T-helper 1 cell treated with Interleukin-12 subunit alpha and Interleukin-12 subunit beta and Interleukin-4 antibody, amounts not matched to agents 30 μg/mL and 1 μg/mL, for 36 hours (primary cell): ENCODE results near the gene CMTR2.

ENCODE experiments used
- H3K27ac Mint-ChIP-seq: one replicate; pipeline ENCODE4 v1.8.0; 2021; ENCODE audit warnings: mild to moderate bottlenecking, mixed read lengths
- H3K27me3 Mint-ChIP-seq: one replicate; pipeline ENCODE4 v1.8.0; 2021; ENCODE audit warnings: low read depth, mixed read lengths
- H3K36me3 Mint-ChIP-seq: one replicate; pipeline ENCODE4 v1.8.0; 2021; ENCODE audit warnings: low read depth, mixed read lengths
- H3K4me1 Mint-ChIP-seq: one replicate; pipeline ENCODE4 v1.8.0; 2021; ENCODE audit warnings: low read depth, mixed read lengths
- H3K4me3 Mint-ChIP-seq: one replicate; pipeline ENCODE4 v1.8.0; 2021; ENCODE audit warnings: mild to moderate bottlenecking, moderate library complexity, mixed read lengths
- H3K9me3 Mint-ChIP-seq: one replicate; pipeline ENCODE4 v1.8.0; 2021; ENCODE audit warnings: mixed read lengths

The CMTR2 gene

DNA sequence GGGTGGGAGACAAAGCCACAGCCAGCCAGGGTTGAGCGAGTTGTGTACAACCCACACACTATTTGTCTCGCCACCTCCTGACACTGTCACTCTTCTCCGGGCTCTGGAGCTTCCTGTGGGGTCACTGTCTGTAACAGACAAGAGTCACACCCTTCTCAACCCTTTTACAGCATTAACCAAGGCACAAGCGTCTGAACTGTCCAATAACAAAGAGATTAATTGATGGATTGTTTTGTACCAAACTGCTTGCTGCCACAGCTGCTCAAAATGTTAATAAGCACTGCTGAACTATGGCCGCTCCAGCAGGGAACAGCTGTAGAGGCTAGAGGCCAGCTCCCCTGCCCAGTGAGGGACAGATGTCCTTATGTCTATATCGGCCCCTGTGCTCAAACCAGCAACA, 33.5 kb downstream of the CMTR2 start:
- no peak overlapping the region for H3K27ac Mint-ChIP-seq
- no peaks in the 10 kb centered on the region for H3K9me3 Mint-ChIP-seq
- peaks cover 26% of the 10 kb centered on the region for H3K27me3 Mint-ChIP-seq
- H3K4me3 Mint-ChIP-seq, result no peak overlapping the region
- H3K4me1 Mint-ChIP-seq, result peaks cover 3% of the 10 kb centered on the region
- H3K36me3 Mint-ChIP-seq, result no peaks in the 10 kb centered on the region

GRCh38 chr16:71254832-71255525, 34.2 kb downstream of the CMTR2 start:
- Mint-ChIP-seq H3K4me1 (peaks cover 3% of the 10 kb centered on the region), H3K27ac (no peak overlapping the region), H3K36me3 (no peaks in the 10 kb centered on the region), H3K9me3 (no peaks in the 10 kb centered on the region), H3K4me3 (no peak overlapping the region), H3K27me3 (peaks cover 20% of the 10 kb centered on the region)

DNA sequence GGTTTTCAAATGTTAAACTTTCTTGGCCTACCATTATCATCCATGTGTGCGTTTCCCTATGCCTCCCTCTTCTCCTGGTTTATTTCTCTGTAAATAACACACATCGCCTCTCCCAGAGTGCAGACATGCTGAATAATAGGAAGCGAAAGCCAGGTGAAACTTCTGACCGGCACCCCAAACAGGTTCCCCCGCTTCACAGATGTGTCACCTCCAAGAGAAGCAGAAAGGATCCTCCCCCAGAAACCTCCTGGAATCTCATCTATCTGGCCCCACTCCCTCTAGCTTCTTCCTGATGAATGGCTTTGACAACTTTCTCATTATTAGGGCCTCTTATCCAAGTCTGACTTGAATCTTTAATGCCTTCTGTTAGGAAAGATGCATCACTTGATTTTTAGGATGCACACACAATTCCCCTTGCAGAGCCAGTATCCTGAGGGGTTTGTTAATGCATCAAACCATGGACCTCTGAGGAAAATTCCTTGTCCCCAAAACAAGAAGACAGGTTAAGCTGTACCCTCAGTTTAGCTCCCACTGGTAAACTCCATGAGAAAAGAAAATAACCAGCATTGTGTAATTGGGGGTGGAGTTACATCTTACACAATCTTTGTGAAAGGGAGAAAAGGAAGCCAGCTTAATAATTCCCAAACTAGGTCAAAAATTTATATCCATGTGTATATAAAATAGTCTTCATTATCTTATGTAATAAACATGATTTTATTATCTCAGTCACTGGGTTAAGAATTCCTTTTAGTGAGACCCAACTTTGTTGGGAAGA, 38.6 kb downstream of the CMTR2 start:
- no peak overlapping the region for H3K27ac Mint-ChIP-seq
- H3K9me3 Mint-ChIP-seq, result no peaks in the 10 kb centered on the region

DNA sequence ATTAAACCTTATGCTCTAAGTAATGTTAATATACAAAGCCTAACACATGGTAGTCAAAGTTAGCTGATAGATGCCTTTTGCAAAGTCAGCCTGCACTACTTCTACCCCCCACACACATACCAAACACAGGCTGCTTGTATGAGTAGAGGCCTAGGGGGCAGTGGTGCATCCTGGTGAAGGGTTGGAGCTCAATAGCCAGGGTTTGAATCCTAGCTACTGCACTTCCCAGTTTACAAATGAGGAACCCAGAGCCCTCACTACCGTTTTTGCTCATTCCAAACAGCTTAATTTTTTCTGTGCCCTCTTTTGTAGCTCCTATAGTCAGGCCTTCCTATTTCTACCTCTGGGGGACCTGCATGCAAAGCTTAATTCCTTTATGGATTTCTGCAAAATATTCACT, 39.8 kb downstream of the CMTR2 start:
- Mint-ChIP-seq H3K4me3 (no peak overlapping the region), H3K9me3 (no peaks in the 10 kb centered on the region)

More for the DNA sequence above, 38.6 kb downstream of the CMTR2 start:
- no peaks in the 10 kb centered on the region for H3K27me3 Mint-ChIP-seq
- H3K4me1 Mint-ChIP-seq, result no peaks in the 10 kb centered on the region
- H3K36me3 Mint-ChIP-seq, result no peaks in the 10 kb centered on the region
- H3K4me3 Mint-ChIP-seq, result no peak overlapping the region

GRCh38 chr16:71247478-71247877, 41.7 kb downstream of the CMTR2 start:
- no peaks in the 10 kb centered on the region for H3K9me3 Mint-ChIP-seq

More for the DNA sequence above, 39.8 kb downstream of the CMTR2 start:
- no peaks in the 10 kb centered on the region for H3K27me3 Mint-ChIP-seq
- H3K4me1 Mint-ChIP-seq, result no peaks in the 10 kb centered on the region
- H3K36me3 Mint-ChIP-seq, result no peaks in the 10 kb centered on the region
- H3K27ac Mint-ChIP-seq, result no peak overlapping the region

DNA sequence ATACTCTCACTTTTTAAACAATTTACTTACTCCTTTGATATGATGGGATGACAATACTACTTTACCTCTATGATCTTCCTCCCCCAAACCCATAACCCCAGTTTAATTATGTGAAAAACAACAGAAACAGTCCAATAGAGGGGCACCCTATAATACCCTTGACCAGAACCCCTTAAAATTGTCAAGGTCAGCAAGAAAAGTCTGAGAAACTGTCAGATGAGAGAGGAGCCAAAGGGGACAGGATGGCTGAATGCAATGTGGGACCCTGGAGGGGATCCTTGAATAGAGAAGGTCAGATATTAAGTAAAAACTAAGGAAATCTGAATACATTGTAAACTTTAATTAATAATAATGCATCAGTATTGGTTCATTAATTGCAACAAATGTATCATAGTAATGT, 42.9 kb downstream of the CMTR2 start:
- H3K4me1 Mint-ChIP-seq, result no peaks in the 10 kb centered on the region
- H3K36me3 Mint-ChIP-seq, result no peaks in the 10 kb centered on the region
- H3K4me3 Mint-ChIP-seq, result no peak overlapping the region
- peaks cover 6% of the 10 kb centered on the region for H3K27me3 Mint-ChIP-seq
- no peak overlapping the region for H3K27ac Mint-ChIP-seq
- no peaks in the 10 kb centered on the region for H3K9me3 Mint-ChIP-seq

More at GRCh38 chr16:71247478-71247877, 41.7 kb downstream of the CMTR2 start:
- no peak overlapping the region for H3K4me3 Mint-ChIP-seq
- H3K27ac Mint-ChIP-seq, result no peak overlapping the region
- no peaks in the 10 kb centered on the region for H3K27me3 Mint-ChIP-seq
- H3K36me3 Mint-ChIP-seq, result no peaks in the 10 kb centered on the region
- no peaks in the 10 kb centered on the region for H3K4me1 Mint-ChIP-seq

- no peaks in the 10 kb centered on the region for H3K36me3 Mint-ChIP-seq
- no peak overlapping the region for H3K27ac Mint-ChIP-seq
- peaks cover 6% of the 10 kb centered on the region for H3K27me3 Mint-ChIP-seq
- no peak overlapping the region for H3K4me3 Mint-ChIP-seq
- no peaks in the 10 kb centered on the region for H3K4me1 Mint-ChIP-seq
- H3K9me3 Mint-ChIP-seq, result no peaks in the 10 kb centered on the region
These were observed 44.7 kb downstream of the CMTR2 start for GRCh38 chr16:71244521-71244920.

- Mint-ChIP-seq H3K9me3 (no peaks in the 10 kb centered on the region), H3K4me3 (no peak overlapping the region), H3K27me3 (peaks cover 6% of the 10 kb centered on the region), H3K36me3 (no peaks in the 10 kb centered on the region), H3K4me1 (no peaks in the 10 kb centered on the region), H3K27ac (no peak overlapping the region)
These were observed 46.6 kb downstream of the CMTR2 start for GRCh38 chr16:71242601-71243000.

GRCh38 chr16:71242036-71242435, 47.2 kb downstream of the CMTR2 start:
- Mint-ChIP-seq H3K4me3 (no peak overlapping the region), H3K4me1 (no peaks in the 10 kb centered on the region), H3K36me3 (no peaks in the 10 kb centered on the region), H3K27me3 (peaks cover 6% of the 10 kb centered on the region), H3K9me3 (no peaks in the 10 kb centered on the region), H3K27ac (no peak overlapping the region)
